ENCODE measurements around the gene AHRR.

The AHRR gene

DNA sequence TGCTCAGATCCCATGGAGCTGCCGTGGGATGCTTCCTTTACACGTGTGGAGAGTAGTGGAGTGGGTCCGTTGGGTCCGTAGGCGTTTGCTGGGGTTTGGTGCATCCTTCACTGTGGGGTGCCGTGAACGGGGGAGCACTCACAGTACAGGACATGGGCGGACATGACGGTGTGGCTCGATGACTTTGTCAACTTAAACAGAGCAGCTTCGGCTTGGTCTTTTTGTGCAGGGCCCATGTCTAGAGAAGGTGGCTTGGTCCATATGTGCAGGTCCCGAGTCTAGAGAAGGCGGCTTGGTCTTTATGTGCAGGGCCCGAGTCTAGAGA is 95.1 kb downstream of the AHRR start:
- TF ChIP-seq FOXP2 (optimal IDR thresholded peaks at IDR 0.05; ENCODE audit: borderline replicate concordance, extremely low read depth, extremely low read length, insufficient read depth): no peak
- no peak for TF ChIP-seq TAF1 (IDR thresholded peaks at IDR 0.05; ENCODE audit: borderline replicate concordance, insufficient read depth, low read length)
- TF ChIP-seq, protein P1, sequence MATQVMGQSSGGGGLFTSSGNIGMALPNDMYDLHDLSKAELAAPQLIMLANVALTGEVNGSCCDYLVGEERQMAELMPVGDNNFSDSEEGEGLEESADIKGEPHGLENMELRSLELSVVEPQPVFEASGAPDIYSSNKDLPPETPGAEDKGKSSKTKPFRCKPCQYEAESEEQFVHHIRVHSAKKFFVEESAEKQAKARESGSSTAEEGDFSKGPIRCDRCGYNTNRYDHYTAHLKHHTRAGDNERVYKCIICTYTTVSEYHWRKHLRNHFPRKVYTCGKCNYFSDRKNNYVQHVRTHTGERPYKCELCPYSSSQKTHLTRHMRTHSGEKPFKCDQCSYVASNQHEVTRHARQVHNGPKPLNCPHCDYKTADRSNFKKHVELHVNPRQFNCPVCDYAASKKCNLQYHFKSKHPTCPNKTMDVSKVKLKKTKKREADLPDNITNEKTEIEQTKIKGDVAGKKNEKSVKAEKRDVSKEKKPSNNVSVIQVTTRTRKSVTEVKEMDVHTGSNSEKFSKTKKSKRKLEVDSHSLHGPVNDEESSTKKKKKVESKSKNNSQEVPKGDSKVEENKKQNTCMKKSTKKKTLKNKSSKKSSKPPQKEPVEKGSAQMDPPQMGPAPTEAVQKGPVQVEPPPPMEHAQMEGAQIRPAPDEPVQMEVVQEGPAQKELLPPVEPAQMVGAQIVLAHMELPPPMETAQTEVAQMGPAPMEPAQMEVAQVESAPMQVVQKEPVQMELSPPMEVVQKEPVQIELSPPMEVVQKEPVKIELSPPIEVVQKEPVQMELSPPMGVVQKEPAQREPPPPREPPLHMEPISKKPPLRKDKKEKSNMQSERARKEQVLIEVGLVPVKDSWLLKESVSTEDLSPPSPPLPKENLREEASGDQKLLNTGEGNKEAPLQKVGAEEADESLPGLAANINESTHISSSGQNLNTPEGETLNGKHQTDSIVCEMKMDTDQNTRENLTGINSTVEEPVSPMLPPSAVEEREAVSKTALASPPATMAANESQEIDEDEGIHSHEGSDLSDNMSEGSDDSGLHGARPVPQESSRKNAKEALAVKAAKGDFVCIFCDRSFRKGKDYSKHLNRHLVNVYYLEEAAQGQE (IDR thresholded peaks at IDR 0.05; ENCODE audit: insufficient read depth in 1 of 2, low read depth in 2 of 2, low read length in 2 of 2): no peak

DNA sequence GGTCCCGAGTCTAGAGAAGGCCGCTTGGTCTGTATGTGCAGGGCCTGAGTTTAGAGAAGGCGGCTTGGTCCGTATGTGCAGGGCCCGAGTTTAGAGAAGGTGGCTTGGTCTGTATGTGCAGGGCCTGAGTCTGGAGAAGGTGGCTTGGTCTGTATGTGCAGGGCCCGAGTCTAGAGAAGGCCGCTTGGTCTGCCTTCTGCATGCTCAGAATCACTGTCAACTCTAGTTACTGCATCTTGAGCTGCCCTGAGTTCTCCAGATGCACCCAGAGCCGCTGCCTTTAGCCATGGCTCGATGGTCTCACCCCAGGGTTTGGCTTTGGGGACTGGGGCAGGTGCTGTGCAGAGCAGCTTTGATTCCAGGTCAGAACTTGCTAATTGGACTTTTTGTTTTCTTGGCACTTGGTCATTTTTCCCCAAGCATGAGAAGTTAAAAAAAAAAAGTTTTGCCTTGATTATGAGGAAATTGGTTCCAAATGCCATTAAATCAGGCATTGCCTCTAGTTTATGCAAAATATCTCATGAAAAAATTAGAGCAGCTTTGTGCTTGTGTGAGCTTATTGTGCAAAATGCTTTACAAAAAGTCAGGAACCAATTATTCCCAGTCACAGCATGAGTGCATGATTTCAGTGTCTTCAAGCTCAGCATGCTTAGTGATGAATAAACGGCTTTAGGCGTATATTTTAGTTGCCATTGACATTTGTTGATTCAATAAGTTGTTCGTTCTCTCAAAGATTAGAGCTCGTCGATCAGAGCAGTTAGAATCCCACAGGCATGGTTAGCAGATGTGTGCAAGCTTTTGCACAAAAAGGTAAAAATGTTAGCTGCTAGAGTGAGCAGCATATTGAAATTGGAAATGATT is 96.0 kb downstream of the AHRR start:
- TF ChIP-seq FOXP2 (optimal IDR thresholded peaks at IDR 0.05; ENCODE audit: borderline replicate concordance, extremely low read depth, extremely low read length, insufficient read depth) (no peak), SIN3A (IDR thresholded peaks at IDR 0.05; ENCODE audit: borderline replicate concordance, insufficient read depth, low read length) (no peak), POLR2AphosphoS5 (IDR thresholded peaks at IDR 0.05; ENCODE audit: low read depth, low read length) (no peak), TAF1 (IDR thresholded peaks at IDR 0.05; ENCODE audit: borderline replicate concordance, insufficient read depth, low read length) (no peak)
- TF ChIP-seq, protein P1 (IDR thresholded peaks at IDR 0.05; ENCODE audit: insufficient read depth in 1 of 2, low read depth in 2 of 2, low read length in 2 of 2): no peak

DNA sequence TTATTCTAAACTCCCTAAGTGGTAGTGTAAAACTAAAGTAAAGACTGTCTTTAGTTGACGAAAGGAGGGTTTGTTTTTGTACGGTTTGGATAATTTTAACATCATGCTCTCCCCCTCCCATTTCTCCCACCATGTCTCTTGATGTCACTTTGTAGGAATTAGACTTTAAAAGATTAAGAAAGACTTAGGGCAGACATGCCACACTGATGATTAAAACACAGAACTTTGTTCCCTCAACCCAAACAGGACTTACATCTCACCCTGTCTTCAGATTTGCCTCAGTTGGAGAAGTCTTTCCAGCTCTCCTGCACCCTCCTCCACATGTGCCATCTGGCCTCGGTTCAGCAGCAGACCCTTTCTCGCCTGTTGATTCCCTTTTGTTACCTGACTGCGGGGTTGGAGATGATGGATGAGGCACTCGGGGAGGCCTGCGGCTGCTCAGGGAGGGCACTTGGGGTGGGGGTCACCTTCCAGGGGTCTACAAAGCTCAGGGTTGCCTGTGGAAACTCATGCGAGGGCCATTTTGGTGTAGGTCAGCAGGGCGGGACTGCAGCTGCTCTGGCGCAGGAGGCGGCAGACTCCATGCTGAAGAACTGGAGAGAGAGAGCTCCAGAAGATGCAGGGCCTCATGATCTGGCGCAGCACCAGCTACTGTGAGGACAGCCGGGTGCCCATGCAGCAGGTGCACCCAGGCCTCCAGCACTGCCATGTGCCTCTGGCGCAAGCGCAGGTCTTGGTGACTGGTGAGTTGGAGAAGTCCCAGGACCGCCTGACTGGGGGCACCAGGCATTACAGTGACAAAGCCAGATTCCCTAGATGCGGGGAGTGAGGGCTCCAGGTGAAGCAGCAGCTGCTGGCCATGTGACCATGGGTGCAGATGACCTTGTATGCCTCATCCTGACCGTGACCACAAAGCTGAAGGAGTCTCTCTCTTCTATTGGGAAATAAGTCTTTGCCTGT is 96.9 kb downstream of the AHRR start:
- TF ChIP-seq, protein P1 (IDR thresholded peaks at IDR 0.05; ENCODE audit: insufficient read depth in 1 of 2, low read depth in 2 of 2, low read length in 2 of 2): no peak
- TF ChIP-seq TAF1 (IDR thresholded peaks at IDR 0.05; ENCODE audit: borderline replicate concordance, insufficient read depth, low read length): no peak
- TF ChIP-seq SIN3A (IDR thresholded peaks at IDR 0.05; ENCODE audit: borderline replicate concordance, insufficient read depth, low read length): no peak
- no peak for TF ChIP-seq FOXP2 (optimal IDR thresholded peaks at IDR 0.05; ENCODE audit: borderline replicate concordance, extremely low read depth, extremely low read length, insufficient read depth)
- no peak for TF ChIP-seq POLR2AphosphoS5 (IDR thresholded peaks at IDR 0.05; ENCODE audit: low read depth, low read length)

DNA sequence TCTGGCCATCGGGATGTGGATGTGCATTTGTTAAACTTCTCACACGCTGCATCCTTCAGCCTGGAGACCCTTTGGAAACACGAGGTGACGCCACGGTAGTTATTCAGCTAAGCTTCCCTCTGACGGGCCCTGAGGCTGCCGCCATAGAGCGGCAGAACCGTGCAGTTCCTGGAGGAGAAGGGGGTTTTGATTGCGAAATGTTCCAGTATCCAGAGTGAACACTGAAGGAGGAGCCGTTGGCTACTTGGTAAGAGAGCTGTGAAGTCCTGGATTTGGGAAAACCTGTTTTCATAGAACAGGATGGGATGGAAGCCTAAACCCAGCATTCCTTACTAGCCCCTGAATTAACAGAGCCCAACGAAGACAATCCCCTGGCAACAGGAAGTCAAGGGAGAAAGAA is 98.5 kb downstream of the AHRR start:
- TF ChIP-seq TAF1 (IDR thresholded peaks at IDR 0.05; ENCODE audit: borderline replicate concordance, insufficient read depth, low read length): no peak
- TF ChIP-seq POLR2AphosphoS5 (IDR thresholded peaks at IDR 0.05; ENCODE audit: low read depth, low read length): no peak
- no peak for TF ChIP-seq SIN3A (IDR thresholded peaks at IDR 0.05; ENCODE audit: borderline replicate concordance, insufficient read depth, low read length)
- TF ChIP-seq, protein P1 (IDR thresholded peaks at IDR 0.05; ENCODE audit: insufficient read depth in 1 of 2, low read depth in 2 of 2, low read length in 2 of 2): no peak
- TF ChIP-seq FOXP2 (optimal IDR thresholded peaks at IDR 0.05; ENCODE audit: borderline replicate concordance, extremely low read depth, extremely low read length, insufficient read depth): no peak

Data from PFSK-1 (cell line).